GM10266 (cell line): Measurements from ENCODE around the gene ARHGEF28.

Experiments used
- DNase-seq: peaks from one replicate; pipeline ENCODE4 v3.0.0; 2012; ENCODE audit errors: extremely low spot score
- TF ChIP-seq, protein P1 (sequence below): IDR thresholded peaks from 2 replicates; pipeline ENCODE4 v1.5.1; 2012; ENCODE audit warnings: mild to moderate bottlenecking, low read depth; ENCODE audit not compliant: control insufficient read depth, insufficient read depth; ENCODE audit errors: missing control alignments

The ARHGEF28 gene

DNA sequence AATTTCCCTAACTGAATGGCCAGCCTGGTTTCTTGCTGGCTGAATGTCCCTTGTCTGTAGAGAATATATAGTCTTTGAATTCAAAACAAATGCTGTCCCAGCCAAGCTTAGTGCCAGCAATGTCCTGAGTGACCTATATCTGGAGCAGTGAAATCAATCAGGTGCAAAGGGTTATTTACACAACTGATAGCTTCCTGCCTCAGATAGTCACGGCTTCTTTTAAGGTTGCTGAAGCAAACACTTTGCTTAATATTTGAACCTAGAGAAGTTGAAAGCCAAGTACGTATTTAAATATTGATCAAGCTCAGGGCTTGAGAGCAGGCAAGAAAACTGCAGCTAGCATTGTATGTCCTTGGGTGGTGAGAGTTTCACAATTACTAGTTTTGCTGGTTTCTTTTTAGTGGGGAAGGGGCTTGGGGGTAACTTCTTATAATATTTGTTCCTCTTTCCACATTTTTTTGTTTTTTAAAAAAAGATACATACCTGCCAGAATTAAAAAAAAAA lies 2.0 kb upstream of the ARHGEF28 start:
- TF ChIP-seq, protein P1, sequence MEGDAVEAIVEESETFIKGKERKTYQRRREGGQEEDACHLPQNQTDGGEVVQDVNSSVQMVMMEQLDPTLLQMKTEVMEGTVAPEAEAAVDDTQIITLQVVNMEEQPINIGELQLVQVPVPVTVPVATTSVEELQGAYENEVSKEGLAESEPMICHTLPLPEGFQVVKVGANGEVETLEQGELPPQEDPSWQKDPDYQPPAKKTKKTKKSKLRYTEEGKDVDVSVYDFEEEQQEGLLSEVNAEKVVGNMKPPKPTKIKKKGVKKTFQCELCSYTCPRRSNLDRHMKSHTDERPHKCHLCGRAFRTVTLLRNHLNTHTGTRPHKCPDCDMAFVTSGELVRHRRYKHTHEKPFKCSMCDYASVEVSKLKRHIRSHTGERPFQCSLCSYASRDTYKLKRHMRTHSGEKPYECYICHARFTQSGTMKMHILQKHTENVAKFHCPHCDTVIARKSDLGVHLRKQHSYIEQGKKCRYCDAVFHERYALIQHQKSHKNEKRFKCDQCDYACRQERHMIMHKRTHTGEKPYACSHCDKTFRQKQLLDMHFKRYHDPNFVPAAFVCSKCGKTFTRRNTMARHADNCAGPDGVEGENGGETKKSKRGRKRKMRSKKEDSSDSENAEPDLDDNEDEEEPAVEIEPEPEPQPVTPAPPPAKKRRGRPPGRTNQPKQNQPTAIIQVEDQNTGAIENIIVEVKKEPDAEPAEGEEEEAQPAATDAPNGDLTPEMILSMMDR = no peak
- no peak for DNase-seq

- DNase-seq = no peak
- TF ChIP-seq, protein P1 = no peak
These were observed 1.1 kb upstream of the ARHGEF28 start for GRCh38 chr5:73624888-73625287.

GRCh38 chr5:73625372-73625943 lies 538 bp upstream of the ARHGEF28 start:
- peak; percentile 16 for DNase-seq
- TF ChIP-seq, protein P1 = no peak

- no peak for DNase-seq
- TF ChIP-seq, protein P1 = no peak
These were observed 868 bp downstream of the ARHGEF28 start for GRCh38 chr5:73626814-73627313.

DNA sequence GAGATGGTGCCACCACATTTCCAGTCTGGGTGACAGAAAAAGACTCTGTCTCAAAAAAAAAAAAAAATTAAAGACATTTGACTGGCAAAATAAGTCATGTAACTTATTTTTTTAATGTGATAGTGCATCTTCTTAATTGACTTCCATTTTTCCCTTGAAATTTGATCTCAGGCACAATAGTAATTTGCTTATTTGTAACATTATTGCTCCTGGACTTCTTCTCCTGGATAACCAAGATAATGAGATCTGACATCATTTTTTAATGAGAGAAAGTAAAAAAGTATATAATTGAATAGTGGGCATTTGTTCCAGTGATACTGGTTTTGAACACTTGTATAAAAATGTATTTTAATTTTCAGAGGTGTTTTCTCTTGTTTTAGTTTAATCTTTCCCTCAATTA lies 3.5 kb downstream of the ARHGEF28 start:
- TF ChIP-seq, protein P1 = no peak

DNA sequence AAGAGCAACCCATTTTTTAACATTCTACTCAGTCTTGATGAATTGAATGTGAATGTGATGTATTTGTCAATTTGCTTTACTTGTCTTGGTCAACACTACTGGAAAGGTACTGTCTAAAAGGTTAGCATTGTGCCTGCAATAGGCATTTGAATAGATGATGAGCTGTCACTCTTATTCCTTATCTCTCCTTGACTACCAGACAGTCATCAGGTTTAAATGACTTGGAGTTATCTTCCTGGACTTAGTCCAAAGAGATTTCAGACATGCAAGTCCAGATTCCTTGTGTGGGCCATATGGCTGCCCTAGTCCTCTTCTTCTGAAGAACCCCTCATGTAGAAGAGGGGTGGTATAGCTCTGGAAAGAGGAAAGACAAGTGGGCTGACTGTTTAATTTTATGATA lies 4.8 kb downstream of the ARHGEF28 start:
- DNase-seq = no peak
- TF ChIP-seq, protein P1 = no peak

More for the DNA sequence above, 3.5 kb downstream of the ARHGEF28 start:
- DNase-seq = no peak

DNA sequence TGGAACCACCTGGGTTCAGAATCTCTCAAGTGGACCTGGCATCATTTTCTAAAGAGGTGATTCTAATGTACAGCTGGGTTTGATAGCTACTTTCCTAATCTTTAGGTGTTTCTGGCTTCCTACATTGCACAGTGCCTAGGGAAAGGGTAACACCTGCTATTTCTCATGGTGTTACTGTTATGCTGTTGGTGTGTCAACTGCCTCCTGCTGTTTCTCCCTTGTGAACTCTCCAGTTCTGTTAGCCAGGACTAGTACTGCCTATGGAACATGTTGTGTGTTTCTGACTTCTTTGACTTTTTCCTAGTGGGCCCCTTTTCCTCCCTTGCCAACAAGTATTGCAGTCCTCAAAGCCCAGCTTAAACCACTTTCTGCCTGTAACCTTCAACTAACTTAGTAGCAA lies 5.5 kb downstream of the ARHGEF28 start:
- no peak for DNase-seq
- TF ChIP-seq, protein P1 = no peak
